Measurements from ENCODE around the gene CCDC43. TPM values are rescaled to one million over a fixed set of nuclear protein-coding genes. Genes with fewer than 3 reads are reported as not detected.

Gene CCDC43
- total RNA-seq, 1 experiment from 2014 or later, result 48.4 TPM

DNA sequence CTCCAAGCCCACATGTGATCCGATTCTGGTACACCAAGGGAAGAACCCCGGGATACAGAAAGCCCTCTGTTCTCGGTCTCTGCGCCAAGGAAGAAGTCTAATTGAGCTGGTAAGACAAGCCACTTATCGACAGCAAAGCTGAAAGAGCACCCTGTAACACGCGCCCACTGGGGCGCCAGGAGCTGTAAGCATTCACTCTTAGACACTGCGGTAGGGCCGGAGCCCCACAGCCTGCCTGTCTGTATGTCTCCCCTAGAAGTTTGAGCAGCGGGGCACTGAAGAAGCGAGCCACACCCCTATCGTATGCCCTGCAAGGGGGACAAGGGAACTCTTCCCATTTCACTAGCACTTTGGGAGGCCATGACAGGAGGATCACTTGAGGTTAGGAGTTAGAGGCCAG is 60.3 kb downstream of the CCDC43 start:
- CTCF ChIA-PET, result interaction anchor here (0.5 kb wide), 1 partner anchor 53 kb away, joined by 3 read pairs; no protein-coding TSS in a partner anchor
- peaks cover 14% of the 10 kb centered on the region for H3K27me3 Mint-ChIP-seq (ENCODE audit: unreplicated experiment)
- H3K4me1 Mint-ChIP-seq (ENCODE audit: low read depth, unreplicated experiment), result no peaks in the 10 kb centered on the region
- no peak overlapping the region for H3K27ac Mint-ChIP-seq (ENCODE audit: unreplicated experiment)
- TF ChIP-seq, protein P1, sequence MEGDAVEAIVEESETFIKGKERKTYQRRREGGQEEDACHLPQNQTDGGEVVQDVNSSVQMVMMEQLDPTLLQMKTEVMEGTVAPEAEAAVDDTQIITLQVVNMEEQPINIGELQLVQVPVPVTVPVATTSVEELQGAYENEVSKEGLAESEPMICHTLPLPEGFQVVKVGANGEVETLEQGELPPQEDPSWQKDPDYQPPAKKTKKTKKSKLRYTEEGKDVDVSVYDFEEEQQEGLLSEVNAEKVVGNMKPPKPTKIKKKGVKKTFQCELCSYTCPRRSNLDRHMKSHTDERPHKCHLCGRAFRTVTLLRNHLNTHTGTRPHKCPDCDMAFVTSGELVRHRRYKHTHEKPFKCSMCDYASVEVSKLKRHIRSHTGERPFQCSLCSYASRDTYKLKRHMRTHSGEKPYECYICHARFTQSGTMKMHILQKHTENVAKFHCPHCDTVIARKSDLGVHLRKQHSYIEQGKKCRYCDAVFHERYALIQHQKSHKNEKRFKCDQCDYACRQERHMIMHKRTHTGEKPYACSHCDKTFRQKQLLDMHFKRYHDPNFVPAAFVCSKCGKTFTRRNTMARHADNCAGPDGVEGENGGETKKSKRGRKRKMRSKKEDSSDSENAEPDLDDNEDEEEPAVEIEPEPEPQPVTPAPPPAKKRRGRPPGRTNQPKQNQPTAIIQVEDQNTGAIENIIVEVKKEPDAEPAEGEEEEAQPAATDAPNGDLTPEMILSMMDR (IDR thresholded peaks at IDR 0.05; ENCODE audit: unreplicated experiment), result no peak
- intact Hi-C loops (cut with micrococcal nuclease; ENCODE audit: unreplicated experiment), result no loop called here
- H3K9me3 Mint-ChIP-seq (ENCODE audit: low read depth, unreplicated experiment), result no peaks in the 10 kb centered on the region
- DNase-seq, result no peak
- no TSS peak for BruUV-seq (replicated peaks)
- H3K36me3 Mint-ChIP-seq (ENCODE audit: insufficient read depth, unreplicated experiment), result no peaks in the 10 kb centered on the region
- no peak overlapping the region for H3K4me3 Mint-ChIP-seq (ENCODE audit: low read depth, unreplicated experiment)

DNA sequence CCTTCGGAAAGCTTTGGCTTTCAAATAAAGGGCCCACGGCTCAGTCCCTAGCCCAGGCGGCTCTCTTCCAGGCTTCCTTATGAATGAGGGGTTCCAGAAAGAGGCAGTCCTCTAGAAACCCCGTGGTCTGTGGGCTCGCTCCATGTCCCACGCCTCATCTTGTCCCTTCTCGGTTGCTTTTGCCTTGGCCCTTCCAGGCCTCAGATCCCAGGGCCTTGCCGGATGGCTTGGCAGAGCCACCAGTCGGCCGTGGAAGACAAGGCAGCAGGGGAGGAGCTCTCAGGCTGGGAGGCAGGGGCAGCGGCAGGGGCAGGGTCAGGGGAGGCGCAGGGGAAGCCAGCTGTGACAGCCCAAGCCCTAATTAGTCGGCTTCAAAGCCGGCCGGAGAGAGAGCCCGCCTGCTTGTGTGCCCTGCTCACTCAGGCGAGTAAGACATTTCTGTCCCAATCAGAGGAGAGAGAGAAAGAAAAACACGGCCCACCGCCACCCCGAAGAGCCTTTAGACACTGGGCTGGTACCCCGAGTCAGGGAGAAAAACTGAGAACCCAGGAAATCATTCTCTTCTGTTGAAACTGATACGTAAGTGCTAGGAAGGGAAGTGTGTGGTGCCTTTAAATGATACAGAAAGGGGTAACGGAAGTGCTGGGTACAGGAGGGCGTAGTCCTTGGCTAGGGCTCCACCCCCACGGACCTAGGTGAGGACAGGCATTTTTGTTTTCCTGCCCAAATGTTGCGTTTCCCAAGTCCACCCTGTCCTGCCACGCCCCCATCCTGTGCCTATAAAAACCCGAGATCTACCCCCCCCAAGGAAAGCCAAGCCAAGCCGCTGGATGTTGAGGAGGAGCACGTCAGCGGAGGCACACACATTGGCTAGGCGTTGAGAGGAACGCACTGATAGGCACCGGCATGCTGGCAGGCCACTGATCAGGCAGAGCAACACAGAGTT is 61.1 kb downstream of the CCDC43 start:
- intact Hi-C loops (cut with micrococcal nuclease; ENCODE audit: unreplicated experiment), result no loop called here
- TF ChIP-seq, protein P1 (IDR thresholded peaks at IDR 0.05; ENCODE audit: unreplicated experiment), result no peak
- Mint-ChIP-seq H3K27me3 (ENCODE audit: unreplicated experiment) (peaks cover 14% of the 10 kb centered on the region), H3K27ac (ENCODE audit: unreplicated experiment) (no peak overlapping the region), H3K4me3 (ENCODE audit: low read depth, unreplicated experiment) (no peak overlapping the region), H3K9me3 (ENCODE audit: low read depth, unreplicated experiment) (no peaks in the 10 kb centered on the region), H3K4me1 (ENCODE audit: low read depth, unreplicated experiment) (no peaks in the 10 kb centered on the region), H3K36me3 (ENCODE audit: insufficient read depth, unreplicated experiment) (no peaks in the 10 kb centered on the region)
- no TSS peak for BruUV-seq (replicated peaks)
- CTCF ChIA-PET, result interaction anchor here (0.5 kb wide), 1 partner anchor 17 kb away, joined by 5 read pairs; no protein-coding TSS in a partner anchor
- DNase-seq, result no peak

DNA sequence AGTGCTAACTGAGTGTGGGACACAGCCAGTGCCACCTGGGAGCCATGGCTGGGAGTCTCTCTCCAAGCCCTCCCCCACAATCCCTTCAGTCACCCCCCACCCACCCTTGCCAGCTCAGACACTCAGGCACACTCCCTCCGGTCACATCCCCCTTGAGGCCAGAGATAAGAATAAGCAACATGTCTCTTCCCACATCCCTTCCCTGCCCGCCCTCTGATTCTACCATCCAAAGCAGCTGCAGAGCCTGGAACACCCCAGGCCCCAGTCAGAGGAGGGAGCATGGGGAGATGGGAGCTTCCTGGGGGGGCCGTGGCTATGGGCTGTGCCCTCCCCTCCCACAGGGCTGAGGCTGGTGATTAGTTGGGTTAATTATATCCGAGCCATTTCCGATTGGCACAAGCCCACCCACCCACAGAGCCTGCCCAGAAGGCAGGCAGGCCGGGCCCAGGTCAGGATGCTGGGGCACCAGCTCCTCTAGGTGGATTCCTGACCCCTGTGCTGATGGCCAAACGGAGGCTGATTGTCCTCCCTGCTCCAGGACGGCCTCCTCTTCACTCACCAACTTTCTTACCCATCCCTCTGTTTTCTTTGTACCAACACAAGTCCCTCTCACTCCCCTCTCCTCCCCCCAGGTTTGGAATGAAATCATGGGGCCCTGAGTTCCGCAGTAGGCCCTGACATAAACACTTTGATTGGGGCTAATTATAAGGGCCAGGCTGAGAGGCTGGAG is 61.9 kb downstream of the CCDC43 start:
- no TSS peak for BruUV-seq (replicated peaks)
- H3K4me3 Mint-ChIP-seq (ENCODE audit: low read depth, unreplicated experiment), result no peak overlapping the region
- no peaks in the 10 kb centered on the region for H3K4me1 Mint-ChIP-seq (ENCODE audit: low read depth, unreplicated experiment)
- no peaks in the 10 kb centered on the region for H3K9me3 Mint-ChIP-seq (ENCODE audit: low read depth, unreplicated experiment)
- H3K27ac Mint-ChIP-seq (ENCODE audit: unreplicated experiment), result no peak overlapping the region
- TF ChIP-seq, protein P1 (IDR thresholded peaks at IDR 0.05; ENCODE audit: unreplicated experiment), result no peak
- CTCF ChIA-PET, result interaction anchor here (0.5 to 0.9 kb wide), 2 partner anchors 16 to 94 kb away, joined by 3 to 5 read pairs; no protein-coding TSS in a partner anchor
- no peaks in the 10 kb centered on the region for H3K36me3 Mint-ChIP-seq (ENCODE audit: insufficient read depth, unreplicated experiment)
- DNase-seq, result no peak
- intact Hi-C loops (cut with micrococcal nuclease; ENCODE audit: unreplicated experiment), result no loop called here
- H3K27me3 Mint-ChIP-seq (ENCODE audit: unreplicated experiment), result peaks cover 14% of the 10 kb centered on the region

Other genes starting within 250 kb of the CCDC43 start
- gene GPATCH8, start 186.4 kb downstream of the CCDC43 start, total RNA-seq (2022), result 57.8 and 60.1 TPM in 2 replicates
- gene FZD2, start 132.3 kb downstream of the CCDC43 start, total RNA-seq (2022), result 28.5 and 35.8 TPM in 2 replicates
- 3.5 and 4.7 TPM in 2 replicates for gene MEIOC, start 33.3 kb downstream of the CCDC43 start, total RNA-seq (2022)
- 44.8 and 47.4 TPM in 2 replicates for gene DBF4B, start 18.9 kb upstream of the CCDC43 start, total RNA-seq (2022)
- gene ADAM11, start 69.2 kb upstream of the CCDC43 start, total RNA-seq (2022), result 0.57 and 1.2 TPM in 2 replicates
- gene GJC1, start 140.5 kb upstream of the CCDC43 start, total RNA-seq (2022), result 75.9 and 114 TPM in 2 replicates
- gene HIGD1B, start 158.1 kb upstream of the CCDC43 start, total RNA-seq (2022), result not detected in 2 replicates
- 197 and 202 TPM in 2 replicates for gene EFTUD2, start 209.7 kb upstream of the CCDC43 start, total RNA-seq (2022)
- gene GFAP, start 225.7 kb upstream of the CCDC43 start, total RNA-seq (2022), result not detected in 2 replicates